ENCODE measurements around the gene CABLES2.

GRCh38 chr20:62408640-62409039, 1.6 kb upstream of the CABLES2 start:
- no peak for TF ChIP-seq RAD21 (IDR thresholded peaks at IDR 0.05; ENCODE audit: low read depth)
- TF ChIP-seq REST (IDR thresholded peaks at IDR 0.05; ENCODE audit: low read depth) = no peak
- TF ChIP-seq YY1 (IDR thresholded peaks at IDR 0.05; ENCODE audit: low read depth) = no peak
- TF ChIP-seq EP300 (IDR thresholded peaks at IDR 0.05; ENCODE audit: borderline replicate concordance) = no peak
- no peak for TF ChIP-seq TAF1 (IDR thresholded peaks at IDR 0.05; ENCODE audit: low read depth)
- no peak for TF ChIP-seq USF1 (IDR thresholded peaks at IDR 0.05)
